SK-N-SH (cell line): ENCODE data around the gene VRK2. TPM values are rescaled to one million over a fixed set of nuclear protein-coding genes. Genes with fewer than 3 reads are reported as not detected.

Experiments
- CTCF ChIA-PET: fragments of 300-600, 350-600 bp; formaldehyde crosslinking; extraction: SDS; loops from one replicate; lab custom pipeline; 2021; lab: Yijun Ruan, JAX
- POLR2A ChIA-PET: fragments of 350-600 bp; sonication (Branson Sonifier 250); formaldehyde crosslinking; extraction: SDS; loops from one replicate; lab custom pipeline; 2020; ENCODE audit warnings: antibody characterized with exemption, inconsistent platforms; lab: Yijun Ruan, JAX
- DNase-seq: peaks from one replicate; pipeline ENCODE4 v3.0.0; 2012
- H2AFZ ChIP-seq: fragments of 200-600 bp; sonication (generic); 2 replicates; pipeline ENCODE4 v1.8.1; 2016; ENCODE audit warnings: antibody characterized with exemption, mild to moderate bottlenecking, low read depth
- H3F3A ChIP-seq: fragments of 200-600 bp; sonication (generic); replicated peaks from 2 replicates; pipeline ENCODE3; 2016; ENCODE audit warnings: antibody characterized with exemption, mild to moderate bottlenecking; ENCODE audit not compliant: insufficient read depth
- H3K27ac ChIP-seq, 2 experiments: fragments of 200-500 bp in 1 of 2; fragments of 200-600 bp in 1 of 2; sonication (Bioruptor generic) in 1 of 2; sonication (generic), shearing (Covaris generic) in 1 of 2; 2 replicates each; pipeline versions ENCODE4 v1.5.1 to v1.6.1; 2014 to 2016; ENCODE audit warnings: low read depth in 2 of 2, inconsistent platforms in 1 of 2, low read length in 1 of 2, mild to moderate bottlenecking in 1 of 2, mixed read lengths in 1 of 2
- H3K27me3 ChIP-seq: fragments of 200-600 bp; sonication (generic), shearing (Covaris generic); 2 replicates; pipeline ENCODE4 v1.6.1; 2016; ENCODE audit warnings: mixed run types; ENCODE audit not compliant: insufficient read depth
- H3K36me3 ChIP-seq, 2 experiments: fragments of 200-500 bp in 1 of 2; fragments of 200-600 bp in 1 of 2; sonication (Bioruptor generic) in 1 of 2; sonication (generic) in 1 of 2; replicated peaks in 1 of 2; 2 replicates each; pipeline versions ENCODE3 to v1.5.1; 2014 to 2016; ENCODE audit warnings: low read length in 1 of 2, mild to moderate bottlenecking in 1 of 2; ENCODE audit not compliant: insufficient read depth in 2 of 2, control insufficient read depth in 1 of 2
- H3K4me1 ChIP-seq, 2 experiments: fragments of 200-500 bp in 1 of 2; fragments of 200-600 bp in 1 of 2; sonication (Bioruptor generic) in 1 of 2; sonication (generic), shearing (Covaris generic) in 1 of 2; 2 replicates each; pipeline versions ENCODE4 v1.5.1 to v1.6.1; 2014 to 2016; ENCODE audit warnings: low read depth in 1 of 2, low read length in 1 of 2, mixed run types in 1 of 2; ENCODE audit not compliant: insufficient read depth in 2 of 2, control insufficient read depth in 1 of 2
- H3K4me2 ChIP-seq: fragments of 200-600 bp; sonication (generic), shearing (Covaris generic); 2 replicates; pipeline ENCODE4 v1.6.1; 2017; ENCODE audit warnings: mixed run types
- H3K4me3 ChIP-seq, 2 experiments: fragments of 200-500 bp in 1 of 2; fragments of 200-600 bp in 1 of 2; sonication (Bioruptor generic) in 1 of 2; sonication (generic), shearing (Covaris generic) in 1 of 2; 2 replicates each; pipeline versions ENCODE4 v1.5.1 to v1.8.1; 2014 to 2016; ENCODE audit warnings: low read depth in 2 of 2, inconsistent platforms in 1 of 2, low read length in 1 of 2, mild to moderate bottlenecking in 1 of 2, mixed read lengths in 1 of 2, moderate library complexity in 1 of 2
- H3K79me2 ChIP-seq: fragments of 200-600 bp; sonication (generic); 2 replicates; pipeline ENCODE4 v1.8.1; 2017; ENCODE audit warnings: mild to moderate bottlenecking; ENCODE audit not compliant: insufficient read depth
- H3K9ac ChIP-seq: fragments of 200-600 bp; sonication (generic); 2 replicates; pipeline ENCODE4 v1.6.1; 2017; ENCODE audit warnings: mixed run types
- H3K9me2 ChIP-seq: fragments of 200-600 bp; sonication (generic); 2 replicates; pipeline ENCODE4 v1.6.1; 2017; ENCODE audit warnings: mixed run types
- H3K9me3 ChIP-seq: fragments of 200-600 bp; sonication (generic); 2 replicates; pipeline ENCODE4 v1.6.1; 2017; ENCODE audit warnings: mixed run types, mild to moderate bottlenecking, moderate library complexity
- H4K20me1 ChIP-seq: fragments of 200-600 bp; sonication (generic); 2 replicates; pipeline ENCODE4 v1.6.1; 2017; ENCODE audit warnings: mild to moderate bottlenecking, mixed run types; ENCODE audit not compliant: insufficient read depth
- CHD2 ChIP-seq: fragments of 150-350 bp; IDR thresholded peaks from 2 replicates; pipeline ENCODE4 v1.6.1; 2018; ENCODE audit warnings: low read length; ENCODE audit not compliant: partially characterized antibody
- CTCF ChIP-seq: fragments of 200-600 bp; sonication (generic); IDR thresholded peaks from 2 replicates; pipeline ENCODE4 v1.6.1; 2017; ENCODE audit warnings: antibody characterized with exemption, mild to moderate bottlenecking, moderate library complexity
- ELF1 ChIP-seq: IDR thresholded peaks from 2 replicates; pipeline ENCODE4 v1.4.0; 2012
- FOXM1 ChIP-seq: IDR thresholded peaks from 2 replicates; pipeline ENCODE4 v1.4.0; 2012; ENCODE audit warnings: low read depth, mild to moderate bottlenecking
- GABPA ChIP-seq: IDR thresholded peaks from 2 replicates; pipeline ENCODE4 v1.4.0; 2012; ENCODE audit warnings: low read depth, mild to moderate bottlenecking
- GATA2 ChIP-seq: sonication (generic); formaldehyde crosslinking; IDR thresholded peaks from 2 replicates; pipeline ENCODE4 v1.5.0; 2020; ENCODE audit warnings: mild to moderate bottlenecking, missing genetic modification reagents
- JUND ChIP-seq: IDR thresholded peaks from 2 replicates; pipeline ENCODE4 v1.4.0; 2012
- MAX ChIP-seq: IDR thresholded peaks from 2 replicates; pipeline ENCODE4 v1.4.0; 2012; ENCODE audit warnings: low read depth
- MEF2A ChIP-seq: IDR thresholded peaks from 2 replicates; pipeline ENCODE4 v1.4.0; 2012; ENCODE audit warnings: low read depth, borderline replicate concordance
- NFIC ChIP-seq: IDR thresholded peaks from 2 replicates; pipeline ENCODE4 v1.4.0; 2012; ENCODE audit warnings: borderline replicate concordance
- PBX3 ChIP-seq: IDR thresholded peaks from 2 replicates; pipeline ENCODE4; 2012
- POLR2AphosphoS5 ChIP-seq: IDR thresholded peaks from 2 replicates; pipeline ENCODE4 v1.6.1; 2012; ENCODE audit warnings: low read depth, low read length
- RAD21 ChIP-seq: IDR thresholded peaks from 2 replicates; pipeline ENCODE4 v1.6.1; 2012; ENCODE audit warnings: mild to moderate bottlenecking, low read length
- REST ChIP-seq: IDR thresholded peaks from 2 replicates; pipeline ENCODE4 v1.6.1; 2012; ENCODE audit warnings: mild to moderate bottlenecking, low read depth, low read length, moderate library complexity
- RFX5 ChIP-seq: IDR thresholded peaks from 2 replicates; pipeline ENCODE4 v1.6.1; 2012; ENCODE audit warnings: mild to moderate bottlenecking, improper control_type of control experiment, low read length
- RXRA ChIP-seq: IDR thresholded peaks from 2 replicates; pipeline ENCODE4 v1.4.0; 2012; ENCODE audit warnings: low read depth, mild to moderate bottlenecking, borderline replicate concordance
- SIN3A ChIP-seq: IDR thresholded peaks from 2 replicates; pipeline ENCODE4 v1.6.1; 2012; ENCODE audit warnings: low read depth, mild to moderate bottlenecking, low read length, moderate library complexity, borderline replicate concordance
- SMC3 ChIP-seq: IDR thresholded peaks from 2 replicates; pipeline ENCODE4 v1.6.1; 2012; ENCODE audit warnings: low read depth, low read length, improper control_type of control experiment
- USF1 ChIP-seq: IDR thresholded peaks from 2 replicates; pipeline ENCODE4 v1.4.0; 2012; ENCODE audit warnings: low read depth, borderline replicate concordance
- YY1 ChIP-seq: IDR thresholded peaks from 2 replicates; pipeline ENCODE4 v1.4.0; 2012; ENCODE audit warnings: low read depth, mild to moderate bottlenecking
- WGBS: methylation state at CpG from one replicate; pipeline ENCODE4 v1.1.6; 2017; ENCODE audit warnings: low lambda C conversion rate; 5-methylcytosine and 5-hydroxymethylcytosine counted together
- polyA plus RNA-seq, 3 experiments: library from polyadenylated mRNA; depleted of rRNA; stranded (reverse); fragments of >200 nt; gene quantifications; 2 replicates each; pipeline ENCODE4 v1.2.3, GENCODE V29; 2012

Gene VRK2
- polyA plus RNA-seq, 1 of the 3 experiments (the other 2 are of a cell fraction), result not detected

- H3K36me3 ChIP-seq, result no peaks in the 10 kb centered on the region
- H3K27me3 ChIP-seq, result no peaks in the 10 kb centered on the region
- no peak overlapping the region for H3K4me2 ChIP-seq
- 57% methylated on average over 2 of the region's 2 CpGs for WGBS
- H3K27ac ChIP-seq, result no peak overlapping the region
- no peaks in the 10 kb centered on the region for H4K20me1 ChIP-seq
- H3F3A ChIP-seq, result no peaks in the 10 kb centered on the region
- no peak overlapping the region for H3K9ac ChIP-seq
- CTCF ChIA-PET, result interaction anchor here (1.0 kb wide), 1 partner anchor 14 kb away, joined by 3 read pairs; no protein-coding TSS in a partner anchor
- no peaks in the 10 kb centered on the region for H3K9me2 ChIP-seq
- H3K79me2 ChIP-seq, result no peaks in the 10 kb centered on the region
- H3K4me3 ChIP-seq, result no peak overlapping the region
- POLR2A ChIA-PET, result no interaction called here
- H2AFZ ChIP-seq, result no peak overlapping the region
- no peaks in the 10 kb centered on the region for H3K4me1 ChIP-seq
- TF ChIP-seq PBX3 (no peak), FOXM1 (no peak), MEF2A (no peak), CHD2 (no peak), REST (no peak), GATA2 (CRISPR knock-in tag) (no peak), YY1 (no peak), RFX5 (no peak), RXRA (no peak), GABPA (no peak), NFIC (no peak), ELF1 (no peak), USF1 (no peak), SIN3A (no peak), RAD21 (no peak), POLR2AphosphoS5 (no peak), SMC3 (no peak), CTCF (no peak), MAX (no peak), JUND (no peak)
- H3K9me3 ChIP-seq, result no peaks in the 10 kb centered on the region
- no peak for DNase-seq
Measured at GRCh38 chr2:58025150-58025933, 21.3 kb upstream of the VRK2 start.
